Spleen (tissue), 7 donors: ENCODE measurements around the gene CUX1.

Experiments used
- POLR2A ChIP-seq, 3 donors: fragments of 450-650 bp; IDR thresholded peaks; one replicate each; pipeline ENCODE4 v1.5.1; 2017; ENCODE audit warnings: antibody characterized with exemption in 3 of 3, mild to moderate bottlenecking in 1 of 3
- TF ChIP-seq, protein P1 (sequence below), 11 experiments: fragments of 200-600 bp in 7 of 11; fragments of 450-650 bp in 4 of 11; sonication (generic) in 4 of 11; IDR thresholded peaks in 8 of 11; conservative IDR thresholded peaks in 3 of 11; 1 replicate in 7 of 11; 2 replicates in 4 of 11; pipeline versions ENCODE4 v1.4.0 to v1.8.0; 2016 to 2021; ENCODE audit warnings: antibody characterized with exemption in 11 of 11, inconsistent platforms in 4 of 11, mild to moderate bottlenecking in 1 of 11
- donor health status: DM: no; HTN: no; CAD: no; lungs with moderate emphysema.
- donor health status: DM: no; HTN: no; CAD: no.
- donor health status: DM: no; HTN: no; CAD: no.

DNA sequence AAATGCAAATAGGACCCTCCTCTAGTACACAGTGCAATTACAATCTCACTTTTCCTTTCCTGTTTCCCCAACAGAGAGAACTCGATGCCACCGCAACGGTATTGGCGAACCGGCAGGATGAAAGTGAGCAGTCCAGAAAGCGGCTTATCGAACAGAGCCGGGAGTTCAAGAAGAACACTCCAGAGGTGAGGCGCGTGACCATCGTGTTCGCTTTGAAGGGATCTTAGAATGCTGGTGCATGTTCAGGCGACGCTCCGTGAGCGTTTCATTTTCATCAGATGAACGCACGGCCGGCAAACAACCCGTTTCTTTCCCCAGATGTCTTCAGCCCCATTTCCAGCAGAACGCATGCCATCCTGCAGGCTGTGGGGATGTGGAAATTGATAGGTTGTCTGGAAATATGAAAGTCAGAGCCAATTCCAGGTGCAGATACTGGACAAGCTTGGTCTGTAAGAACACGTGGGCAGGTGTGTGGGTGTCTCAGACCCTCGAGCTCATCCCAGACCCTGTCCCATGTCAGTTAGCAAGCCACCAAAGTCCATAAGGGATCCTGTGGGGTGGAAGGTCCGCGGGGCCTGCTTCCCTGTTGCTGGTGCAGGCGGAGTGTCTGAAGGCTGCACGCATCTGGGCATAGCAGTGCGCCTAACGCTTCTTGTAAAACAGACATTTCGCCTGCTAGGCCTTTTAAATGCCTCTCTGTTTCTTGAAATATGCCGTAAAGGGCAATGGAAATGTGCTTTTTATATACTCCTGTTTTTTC lies 98.8 kb downstream of the CUX1 start:
- TF ChIP-seq, protein P1, sequence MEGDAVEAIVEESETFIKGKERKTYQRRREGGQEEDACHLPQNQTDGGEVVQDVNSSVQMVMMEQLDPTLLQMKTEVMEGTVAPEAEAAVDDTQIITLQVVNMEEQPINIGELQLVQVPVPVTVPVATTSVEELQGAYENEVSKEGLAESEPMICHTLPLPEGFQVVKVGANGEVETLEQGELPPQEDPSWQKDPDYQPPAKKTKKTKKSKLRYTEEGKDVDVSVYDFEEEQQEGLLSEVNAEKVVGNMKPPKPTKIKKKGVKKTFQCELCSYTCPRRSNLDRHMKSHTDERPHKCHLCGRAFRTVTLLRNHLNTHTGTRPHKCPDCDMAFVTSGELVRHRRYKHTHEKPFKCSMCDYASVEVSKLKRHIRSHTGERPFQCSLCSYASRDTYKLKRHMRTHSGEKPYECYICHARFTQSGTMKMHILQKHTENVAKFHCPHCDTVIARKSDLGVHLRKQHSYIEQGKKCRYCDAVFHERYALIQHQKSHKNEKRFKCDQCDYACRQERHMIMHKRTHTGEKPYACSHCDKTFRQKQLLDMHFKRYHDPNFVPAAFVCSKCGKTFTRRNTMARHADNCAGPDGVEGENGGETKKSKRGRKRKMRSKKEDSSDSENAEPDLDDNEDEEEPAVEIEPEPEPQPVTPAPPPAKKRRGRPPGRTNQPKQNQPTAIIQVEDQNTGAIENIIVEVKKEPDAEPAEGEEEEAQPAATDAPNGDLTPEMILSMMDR (IDR thresholded peaks at IDR 0.05 in 8 of 11, conservative IDR thresholded peaks at IDR 0.05 in 3 of 11), result no peak
- TF ChIP-seq POLR2A (IDR thresholded peaks at IDR 0.05), result no peak
